Right kidney (tissue), 9 donors: ENCODE measurements around the gene STARD6.
A peak's percentile ranks its signal among the peaks of the same experiment; 100 is the strongest.
"Not testable (repeated sequence)": the region's sequence is repeated elsewhere in the genome, so short reads cannot be mapped to it uniquely, and the experiment has no call there.

Experiments
- DNase-seq: peaks from one replicate; pipeline ENCODE4 v3.0.0-alpha.2; 2016
- long read RNA-seq, 8 donors: transcript quantifications; one replicate each; lab custom pipeline, GENCODE V29; 2026

STARD6 gene, protein sequence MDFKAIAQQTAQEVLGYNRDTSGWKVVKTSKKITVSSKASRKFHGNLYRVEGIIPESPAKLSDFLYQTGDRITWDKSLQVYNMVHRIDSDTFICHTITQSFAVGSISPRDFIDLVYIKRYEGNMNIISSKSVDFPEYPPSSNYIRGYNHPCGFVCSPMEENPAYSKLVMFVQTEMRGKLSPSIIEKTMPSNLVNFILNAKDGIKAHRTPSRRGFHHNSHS
- long read RNA-seq, donor 1, result 0 reads
- long read RNA-seq, donor 2, result 0 reads
- long read RNA-seq, donor 3, result 0 reads
- long read RNA-seq, donor 4, result 0 reads
- long read RNA-seq, donor 5, result 0 reads
- long read RNA-seq, donor 6, result 0 reads
- long read RNA-seq, donor 7, result 0 reads
- long read RNA-seq, donor 8, result 0 reads

DNA sequence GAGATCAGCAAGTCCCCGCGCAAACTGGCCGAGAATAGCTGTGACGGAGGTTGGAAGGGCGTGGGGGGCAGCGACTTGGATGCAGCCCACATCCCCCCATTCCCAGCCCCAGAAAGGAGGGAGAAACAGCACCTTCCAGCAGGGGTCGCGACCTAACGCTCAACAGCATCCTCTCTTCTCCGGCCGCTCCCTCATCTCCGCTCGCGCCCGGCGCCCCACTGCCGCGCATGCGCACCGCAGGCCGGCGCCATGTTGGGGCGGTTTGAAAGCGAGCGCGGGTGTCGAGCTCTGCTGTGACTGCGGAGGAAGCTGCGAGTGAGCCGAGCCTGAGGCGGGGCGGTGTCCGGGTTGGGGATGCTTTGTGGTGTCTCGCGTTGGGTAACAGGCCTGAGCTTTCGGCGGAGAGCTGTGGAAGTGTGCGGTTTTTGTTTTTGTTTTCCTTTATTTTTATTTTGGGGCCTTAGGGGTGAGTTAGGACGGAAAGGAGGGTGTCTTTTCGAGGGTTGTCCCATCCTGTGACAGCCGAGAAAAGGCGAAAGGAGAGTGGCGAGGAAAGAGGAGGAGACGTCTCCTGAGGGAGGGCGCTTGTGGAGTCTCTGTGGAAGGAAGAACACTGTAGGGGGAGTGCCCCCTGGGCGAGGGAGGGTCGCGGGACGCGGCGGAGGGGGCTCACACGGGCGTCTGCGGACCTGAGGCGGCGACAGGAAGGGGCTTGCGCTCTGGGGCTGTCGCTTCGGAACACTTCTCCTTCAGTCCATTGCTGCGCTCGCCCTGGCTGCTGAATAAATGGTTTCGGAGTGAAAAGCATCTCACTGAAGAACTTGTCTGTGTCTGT lies at the start of gene STARD6, which contains the start of gene C18orf54:
STARD6 (minus strand) TSS at position 199 of the 835 bp plus-strand sequence. CDS start 3,285 bp downstream, outside the sequence.
C18orf54 (plus strand) TSS at position 247 of the 835 bp plus-strand sequence. CDS start 2,667 bp downstream, outside the sequence.
- DNase-seq, result peak; percentile 95

GRCh38 chr18:54405290-54405689 lies 47.6 kb upstream of the STARD6 start:
- no peak for DNase-seq

DNA sequence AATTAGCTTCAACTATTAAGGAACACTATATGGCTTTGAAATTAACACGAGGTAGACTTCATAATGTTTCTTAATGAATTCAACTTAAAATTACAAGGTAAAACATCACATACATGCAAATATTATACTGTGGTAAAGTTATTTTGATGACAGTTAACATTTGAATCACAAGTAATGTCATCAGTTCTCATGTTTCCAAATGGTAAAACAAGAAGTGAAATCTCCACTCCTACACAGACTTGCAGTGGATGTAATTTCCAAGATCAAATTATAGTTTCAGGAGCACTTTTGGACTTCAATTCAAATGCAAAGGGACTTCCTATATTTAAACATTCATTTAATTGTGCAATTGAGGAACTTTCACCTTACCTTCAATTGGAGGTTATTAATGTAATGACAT lies 39.1 kb upstream of the STARD6 start:
- no peak for DNase-seq

DNA sequence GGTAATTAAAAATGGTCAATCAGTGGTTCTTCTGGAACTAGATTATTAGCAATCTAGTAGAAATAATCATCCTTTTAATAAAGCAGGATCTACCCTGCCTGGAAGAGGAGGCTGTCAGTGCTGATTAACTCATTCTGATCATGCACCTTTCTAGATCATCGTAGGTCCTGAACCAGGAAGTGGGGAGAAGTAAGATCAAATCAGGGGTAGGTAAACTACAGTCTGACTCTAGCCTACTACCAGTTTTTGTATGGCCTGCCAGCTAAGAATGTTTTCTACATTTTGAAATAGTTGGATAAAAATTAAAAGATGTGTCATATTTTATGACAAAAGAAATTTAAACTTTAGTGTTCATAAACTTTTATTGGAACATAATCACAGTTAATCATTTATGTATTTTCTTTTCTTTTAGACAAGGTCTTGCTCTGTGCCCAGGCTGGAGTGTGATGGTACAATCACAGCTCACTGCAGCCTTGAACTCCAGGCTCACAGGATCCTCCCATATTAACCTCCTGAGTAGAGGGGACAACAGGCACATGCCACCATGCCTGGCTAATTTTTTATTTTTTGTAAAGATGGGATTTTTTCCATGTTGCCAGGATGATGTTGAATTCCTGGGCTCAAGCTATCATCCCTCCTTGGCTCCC lies 36.1 kb upstream of the STARD6 start:
- DNase-seq, result no peak

DNA sequence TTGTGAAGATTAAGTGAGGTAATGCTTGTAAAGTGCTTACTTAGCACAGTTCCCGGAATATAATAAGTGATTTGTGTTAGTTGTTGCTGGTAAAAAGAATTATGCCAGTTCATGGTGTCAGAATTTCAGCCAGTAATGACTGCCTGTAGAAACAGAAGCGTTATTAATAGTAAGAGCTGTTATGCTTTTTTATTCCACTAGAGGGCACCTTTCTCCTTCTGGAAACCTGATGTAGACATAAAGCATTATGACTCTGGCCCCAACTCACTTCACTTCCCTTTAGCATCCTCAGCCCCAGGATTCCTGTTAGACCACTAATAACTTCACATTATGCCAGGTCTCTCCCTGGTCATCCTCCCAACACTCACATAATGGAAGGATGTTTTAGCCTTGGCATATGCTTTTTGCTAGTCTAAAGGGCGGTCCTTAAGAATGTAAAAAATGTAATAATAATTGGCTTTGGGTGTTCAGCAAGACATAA lies 34.9 kb upstream of the STARD6 start:
- peak; percentile 27 for DNase-seq

DNA sequence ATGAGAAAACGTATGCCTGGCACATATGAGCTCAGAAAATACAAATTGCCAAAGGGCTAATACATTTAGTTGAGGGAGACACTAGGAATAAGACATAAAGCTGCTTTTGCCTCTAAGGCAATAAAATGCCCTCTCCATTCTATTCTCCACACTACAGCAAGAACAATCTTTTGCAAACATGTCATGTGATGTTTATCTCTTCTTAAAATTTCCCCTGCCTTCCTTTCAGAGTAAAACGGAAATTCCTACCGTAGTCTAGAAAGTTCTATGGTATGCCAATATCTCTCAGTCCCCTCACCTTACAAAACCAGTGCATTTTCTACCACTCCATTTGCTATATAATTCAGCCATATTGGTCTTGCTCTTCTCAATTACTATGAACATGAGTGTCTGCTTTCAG lies 33.2 kb upstream of the STARD6 start:
- DNase-seq, result no peak

- no peak for DNase-seq
Measured at GRCh38 chr18:54389143-54389505, 31.5 kb upstream of the STARD6 start.

DNA sequence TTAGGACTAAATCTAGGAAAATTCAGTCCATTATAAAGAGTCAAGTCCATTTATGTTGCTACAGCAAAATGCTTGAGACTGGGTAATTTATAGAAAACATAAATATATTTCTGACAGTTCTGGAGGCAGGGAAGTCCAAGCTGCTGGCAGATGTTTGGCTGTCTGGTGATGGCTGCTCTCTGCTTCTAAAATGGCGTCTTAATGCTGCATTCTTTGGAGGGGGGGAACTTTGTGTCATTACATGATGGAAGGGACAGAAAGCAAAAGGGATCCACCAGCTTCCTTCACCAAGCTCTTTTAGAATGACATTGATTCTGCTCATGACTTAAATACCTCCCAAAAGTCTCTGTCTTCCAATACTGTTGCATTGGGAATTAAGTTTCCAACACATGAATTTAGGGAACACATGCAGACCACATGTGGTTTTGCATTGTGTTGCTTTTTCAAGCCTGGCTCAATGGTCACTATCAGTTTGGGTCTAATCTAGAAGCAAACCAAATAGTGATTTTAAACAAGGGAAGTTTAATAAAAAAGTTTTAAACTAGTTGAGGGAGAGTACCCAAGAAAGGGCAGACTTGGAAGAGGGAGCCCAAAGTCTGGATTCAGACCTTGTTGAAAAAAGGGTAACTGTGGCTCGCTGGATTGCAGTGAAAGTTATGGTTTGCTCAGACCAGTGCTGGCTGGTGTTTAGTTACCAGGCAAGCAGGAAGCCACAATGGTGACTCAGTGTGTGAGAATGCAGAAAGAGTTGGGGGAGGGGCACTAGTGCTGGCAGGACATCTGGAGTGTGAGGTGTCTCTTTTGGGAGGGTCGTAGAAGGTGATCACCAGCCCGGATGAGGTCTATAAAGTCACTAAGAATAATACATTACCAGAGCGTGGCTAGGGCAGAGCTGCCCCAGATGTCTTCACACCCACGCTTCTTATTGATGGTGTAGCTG lies 30.8 kb upstream of the STARD6 start:
- DNase-seq, result no peak

DNA sequence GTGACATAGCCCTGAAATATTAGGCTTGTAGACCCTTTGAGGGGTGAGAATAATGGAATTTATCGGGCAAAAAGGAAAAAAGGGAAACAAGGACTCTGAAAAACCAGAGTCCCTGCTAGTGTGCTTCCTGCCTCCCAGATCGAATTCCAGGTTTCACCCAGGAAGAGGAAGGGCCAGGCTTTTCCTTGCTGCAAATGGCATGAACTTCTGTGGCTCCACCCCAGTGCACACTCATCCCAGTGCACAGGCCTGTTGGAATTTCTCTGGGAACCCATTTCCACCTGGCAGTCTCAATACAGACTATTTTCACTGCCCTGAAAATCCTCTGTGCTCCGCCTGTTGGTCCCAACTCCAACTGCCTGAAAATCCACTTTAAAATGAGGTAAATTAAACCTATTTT lies 30.0 kb upstream of the STARD6 start:
- no peak for DNase-seq

DNA sequence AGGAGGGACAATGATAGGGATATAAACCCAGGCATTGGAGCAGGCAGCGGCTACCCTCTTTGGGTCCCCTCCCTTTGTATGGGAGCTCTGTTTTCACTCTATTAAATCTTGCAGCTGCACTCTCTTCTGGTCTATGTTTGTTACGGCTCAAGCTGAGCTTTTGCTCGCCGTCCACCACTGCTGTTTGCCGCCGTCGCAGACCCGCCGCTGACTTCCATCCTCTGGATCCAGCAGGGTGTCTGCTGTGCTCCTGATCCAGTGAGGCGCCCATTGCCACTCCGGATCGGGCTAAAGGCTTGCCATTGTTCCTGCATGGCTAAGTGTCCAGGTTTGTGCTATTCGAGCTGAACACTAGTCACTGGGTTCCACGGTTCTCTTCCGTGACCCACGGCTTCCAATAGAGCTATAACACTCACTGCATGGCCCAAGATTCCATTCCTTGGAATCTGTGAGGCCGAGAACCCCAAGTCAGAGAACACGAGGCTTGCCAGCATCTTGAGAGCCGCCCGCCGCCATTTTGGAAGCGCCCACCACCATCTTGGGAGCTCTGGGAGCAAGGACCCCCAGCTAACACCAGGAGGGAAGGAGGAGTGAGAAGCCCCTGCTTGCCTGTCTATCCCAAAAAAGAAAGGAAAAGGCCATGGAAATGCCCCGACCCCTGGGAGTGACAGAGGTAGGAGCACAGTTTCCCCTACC lies 29.3 kb upstream of the STARD6 start:
- DNase-seq, result not testable (repeated sequence)

DNA sequence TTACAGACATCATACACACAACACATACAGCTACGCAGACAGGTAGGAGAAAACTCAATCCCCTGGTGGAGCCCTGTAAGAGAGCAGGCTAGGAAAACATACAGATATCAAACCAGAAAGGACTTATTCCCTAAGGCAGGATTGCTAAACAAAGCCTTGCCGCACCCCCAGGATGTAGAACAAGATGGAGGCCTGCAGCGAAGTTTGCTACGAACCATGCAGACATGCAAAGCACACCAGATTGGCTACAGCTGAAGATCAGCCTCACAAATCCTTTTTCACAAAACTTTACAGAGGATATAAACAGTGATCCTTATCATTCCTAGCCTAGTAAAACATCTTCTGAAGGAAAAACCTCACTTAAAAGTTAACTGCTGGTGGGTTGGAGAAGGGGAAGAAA lies 28.4 kb upstream of the STARD6 start:
- DNase-seq, result no peak

GRCh38 chr18:54382733-54383252 lies 25.1 kb upstream of the STARD6 start:
- no peak for DNase-seq

DNA sequence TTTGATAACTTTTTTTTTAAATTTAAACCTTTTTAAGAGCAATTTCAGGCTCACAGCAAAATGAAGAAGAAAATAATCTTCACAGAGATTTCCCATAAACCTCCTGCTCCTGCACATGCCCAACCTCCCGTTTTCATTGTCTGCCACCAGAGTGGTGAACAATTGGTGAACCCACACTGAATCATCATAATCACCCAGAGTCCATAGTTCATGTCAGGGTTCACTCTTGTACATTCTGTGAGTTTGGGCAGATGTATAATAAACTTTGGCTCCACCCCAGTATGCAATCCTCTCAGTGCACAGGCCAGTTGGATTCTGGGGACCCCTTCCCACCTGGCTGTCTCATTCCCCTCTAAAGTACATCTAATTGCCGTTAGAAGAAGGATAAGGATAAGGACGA lies 24.4 kb upstream of the STARD6 start:
- no peak for DNase-seq

GRCh38 chr18:54381640-54382039 lies 24.0 kb upstream of the STARD6 start:
- DNase-seq, result no peak

- DNase-seq, result no peak
Measured at GRCh38 chr18:54378057-54378456, 20.4 kb upstream of the STARD6 start.

GRCh38 chr18:54360406-54360805 lies 2.7 kb upstream of the STARD6 start:
- no peak for DNase-seq

DNA sequence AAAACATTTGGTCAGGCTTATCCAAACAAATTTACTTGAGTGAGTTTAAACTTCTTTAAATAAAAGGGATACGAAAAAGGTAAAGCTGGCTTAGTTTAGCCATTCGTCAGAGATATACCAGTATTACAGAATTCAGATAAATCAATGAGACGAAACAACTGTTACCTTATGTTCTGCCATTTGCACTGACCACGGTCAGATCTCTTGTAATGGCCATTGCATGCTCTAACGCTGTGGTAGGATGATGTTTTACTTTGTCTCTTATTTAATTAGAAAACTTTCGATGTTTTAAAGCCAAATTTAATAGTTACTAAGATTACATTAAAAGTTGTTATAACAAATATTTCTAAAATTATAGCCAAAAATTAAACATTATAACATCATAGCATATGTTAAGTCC lies 1.6 kb upstream of the STARD6 start:
- DNase-seq, result peak; percentile 30

DNA sequence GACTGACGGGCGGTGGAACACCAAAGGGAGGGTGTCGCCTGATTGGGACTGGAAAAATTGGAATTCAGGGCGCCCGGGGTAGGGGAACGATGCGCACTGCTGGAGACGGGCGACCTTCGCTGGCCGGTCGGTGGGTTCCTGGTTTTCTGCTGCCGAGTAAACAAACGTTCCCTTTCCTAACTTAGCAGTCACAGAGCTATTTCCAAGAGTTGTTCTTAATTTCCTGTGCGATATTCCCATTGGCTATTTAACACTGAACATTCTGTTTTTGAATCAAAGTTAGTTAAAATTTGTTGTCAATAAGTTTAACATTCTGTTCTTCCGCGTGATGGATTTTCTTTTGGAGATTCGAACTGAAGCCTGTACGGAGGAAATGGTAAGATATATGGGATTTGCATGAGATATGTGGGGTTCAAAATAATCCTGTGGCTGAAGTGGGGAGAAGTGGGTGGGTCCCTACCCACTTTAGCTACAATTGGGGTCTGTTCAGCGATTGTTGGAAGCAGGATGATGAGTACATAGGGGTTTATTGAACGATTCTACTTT lies 910 bp upstream of the STARD6 start:
- no peak for DNase-seq

DNA sequence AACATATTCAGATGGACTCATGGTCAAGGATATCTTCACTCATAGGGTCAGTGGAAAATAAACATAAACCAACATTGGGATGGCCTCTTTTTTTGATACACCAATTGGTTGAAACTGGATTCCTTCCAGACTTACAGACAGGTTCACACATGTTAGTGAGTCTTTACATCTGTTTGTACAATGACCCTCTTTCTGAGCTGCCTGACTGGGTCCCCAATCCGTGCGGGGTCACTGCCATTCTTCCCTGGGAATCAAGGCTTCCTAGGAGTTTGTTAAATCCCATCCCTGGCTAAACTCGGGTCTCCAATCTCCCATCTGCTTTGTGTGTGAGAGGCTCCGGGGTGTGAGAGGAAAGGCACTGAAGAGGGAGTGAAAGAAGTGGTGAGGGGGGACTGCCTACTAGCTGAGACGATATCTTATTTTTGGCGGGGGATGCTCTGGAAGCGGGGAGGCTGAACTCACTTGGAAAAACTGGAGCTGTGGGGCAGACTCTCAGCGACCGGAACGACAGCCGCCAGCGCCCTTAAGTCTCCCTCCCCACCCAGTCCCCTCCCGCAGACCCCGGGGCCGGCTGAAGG lies 487 bp downstream of the STARD6 start:
- DNase-seq, result no peak

DNA sequence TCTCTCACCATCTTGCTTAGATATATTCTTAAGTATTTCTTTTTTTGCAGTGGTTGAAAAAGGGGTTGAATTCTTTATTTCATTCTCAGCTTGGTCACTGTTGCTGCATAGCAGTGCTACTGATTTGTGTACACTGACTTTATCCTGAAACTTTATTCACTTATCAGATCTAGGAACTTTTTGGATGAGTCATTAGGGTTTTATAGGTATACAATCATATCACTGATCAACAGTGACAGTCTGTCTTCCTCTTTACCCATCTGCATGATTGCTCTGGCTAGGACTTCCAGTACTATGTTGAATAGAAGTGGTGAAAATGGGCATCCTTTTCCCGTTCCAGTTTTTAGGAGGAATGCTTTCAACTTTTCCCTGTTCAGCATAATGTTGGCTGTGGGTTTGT lies 6.5 kb downstream of the STARD6 start:
- no peak for DNase-seq
